Lower leg skin (tissue), 3 donors: Measurements from ENCODE around the gene CLDN10.

Experiments
- POLR2A ChIP-seq, 2 donors: fragments of 450-650 bp; IDR thresholded peaks; one replicate each; pipeline ENCODE4 v1.6.1; 2016 to 2017; ENCODE audit warnings: antibody characterized with exemption in 2 of 2, mild to moderate bottlenecking in 1 of 2, moderate library complexity in 1 of 2
- TF ChIP-seq, protein P1 (sequence below), 3 donors: fragments of 450-650 bp; IDR thresholded peaks; one replicate each; pipeline ENCODE4 v1.5.1; 2016; ENCODE audit warnings: antibody characterized with exemption in 3 of 3, mild to moderate bottlenecking in 3 of 3, moderate library complexity in 2 of 3

DNA sequence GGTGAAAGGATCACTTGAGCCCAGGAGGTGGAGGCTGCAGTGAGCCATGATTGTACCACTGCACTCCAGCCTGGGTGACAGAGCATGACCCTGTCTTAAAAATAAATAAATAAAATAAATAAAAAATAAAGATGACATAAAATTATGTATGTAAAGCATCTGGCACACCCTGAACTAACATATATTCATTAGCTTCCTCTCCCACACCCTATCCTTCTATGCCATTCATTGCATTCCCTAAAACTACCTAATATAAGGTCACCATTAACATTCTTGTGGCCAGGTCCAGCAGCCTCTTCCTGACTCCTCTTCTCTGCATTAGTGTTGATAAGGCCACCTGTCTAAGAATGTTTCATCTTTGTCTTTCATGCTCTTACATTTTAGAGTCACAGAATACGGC, 44.5 kb upstream of the CLDN10 start:
- TF ChIP-seq, protein P1, sequence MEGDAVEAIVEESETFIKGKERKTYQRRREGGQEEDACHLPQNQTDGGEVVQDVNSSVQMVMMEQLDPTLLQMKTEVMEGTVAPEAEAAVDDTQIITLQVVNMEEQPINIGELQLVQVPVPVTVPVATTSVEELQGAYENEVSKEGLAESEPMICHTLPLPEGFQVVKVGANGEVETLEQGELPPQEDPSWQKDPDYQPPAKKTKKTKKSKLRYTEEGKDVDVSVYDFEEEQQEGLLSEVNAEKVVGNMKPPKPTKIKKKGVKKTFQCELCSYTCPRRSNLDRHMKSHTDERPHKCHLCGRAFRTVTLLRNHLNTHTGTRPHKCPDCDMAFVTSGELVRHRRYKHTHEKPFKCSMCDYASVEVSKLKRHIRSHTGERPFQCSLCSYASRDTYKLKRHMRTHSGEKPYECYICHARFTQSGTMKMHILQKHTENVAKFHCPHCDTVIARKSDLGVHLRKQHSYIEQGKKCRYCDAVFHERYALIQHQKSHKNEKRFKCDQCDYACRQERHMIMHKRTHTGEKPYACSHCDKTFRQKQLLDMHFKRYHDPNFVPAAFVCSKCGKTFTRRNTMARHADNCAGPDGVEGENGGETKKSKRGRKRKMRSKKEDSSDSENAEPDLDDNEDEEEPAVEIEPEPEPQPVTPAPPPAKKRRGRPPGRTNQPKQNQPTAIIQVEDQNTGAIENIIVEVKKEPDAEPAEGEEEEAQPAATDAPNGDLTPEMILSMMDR (IDR thresholded peaks at IDR 0.05) = no peak
- no peak for TF ChIP-seq POLR2A (IDR thresholded peaks at IDR 0.05)
